Measurements from ENCODE around the gene DNAJB13.

DNA sequence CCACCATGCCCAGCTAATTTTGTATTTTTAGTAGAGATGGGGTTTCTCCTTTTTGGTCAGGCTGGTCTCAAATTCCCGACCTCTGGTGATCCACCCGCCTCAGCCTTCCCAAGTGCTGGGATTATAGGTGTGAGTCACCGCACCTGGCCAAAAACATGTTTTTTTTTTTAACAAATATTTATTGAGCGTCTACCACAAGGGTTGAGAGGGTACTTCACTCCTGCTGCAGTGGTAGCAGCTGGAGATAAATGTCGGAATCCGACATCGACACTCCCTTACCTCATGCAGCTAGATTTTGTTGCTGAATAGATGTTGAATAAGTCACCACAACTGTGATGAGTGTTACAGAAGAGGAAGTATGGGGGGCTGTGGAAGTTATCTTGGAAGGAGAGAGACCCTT is 971 bp downstream of the DNAJB13 start:
- no peak for TF ChIP-seq POLR2AphosphoS5 (IDR thresholded peaks at IDR 0.05; ENCODE audit: borderline replicate concordance, low read depth, low read length)
- no peak for TF ChIP-seq EZH2 (IDR thresholded peaks at IDR 0.05)

All from SK-N-MC (cell line).